OCI-LY3 (cell line): ENCODE data around the gene UNC50.
"Not testable (repeated sequence)": the region's sequence is repeated elsewhere in the genome, so short reads cannot be mapped to it uniquely, and the experiment has no call there.

ENCODE experiments used
- H2AFZ ChIP-seq: fragments of 200-600, 300-600 bp; shearing (Covaris generic); 2 replicates; pipeline ENCODE4 v1.6.0; 2014; ENCODE audit warnings: antibody characterized with exemption, low read depth, low read length
- H3K27ac ChIP-seq: fragments of 200-600, 300-600 bp; sonication (generic); 2 replicates; pipeline ENCODE4 v1.5.1; 2014; ENCODE audit warnings: mild to moderate bottlenecking, low read length, moderate library complexity, mixed read lengths
- H3K27me3 ChIP-seq: fragments of 200-600, 300-600 bp; sonication (generic); 2 replicates; pipeline ENCODE4 v1.6.1; 2014; ENCODE audit warnings: low read depth, low read length, mixed read lengths
- H3K36me3 ChIP-seq: fragments of 200-600, 300-600 bp; sonication (generic); replicated peaks from 2 replicates; pipeline ENCODE3; 2014; ENCODE audit warnings: low read depth, low read length, mixed read lengths
- H3K4me1 ChIP-seq: fragments of 300-600, 200-600 bp; sonication (generic); 2 replicates; pipeline ENCODE4 v1.6.1; 2014; ENCODE audit warnings: low read length, mixed read lengths
- H3K4me2 ChIP-seq: fragments of 200-600, 300-600 bp; sonication (generic); 2 replicates; pipeline ENCODE4 v1.6.1; 2014; ENCODE audit warnings: low read length, mixed read lengths
- H3K4me3 ChIP-seq: fragments of 300-600, 200-600 bp; sonication (generic); 2 replicates; pipeline ENCODE4 v1.5.1; 2014; ENCODE audit warnings: antibody characterized with exemption, mild to moderate bottlenecking, low read length, moderate library complexity
- H3K79me2 ChIP-seq: fragments of 300-600, 200-600 bp; shearing (Covaris generic); 2 replicates; pipeline ENCODE4 v1.6.1; 2014; ENCODE audit warnings: mild to moderate bottlenecking, low read length, mixed read lengths
- H3K9ac ChIP-seq: fragments of 300-600, 200-600 bp; shearing (Covaris generic); 2 replicates; pipeline ENCODE4 v1.6.0; 2014; ENCODE audit warnings: mild to moderate bottlenecking, low read length, moderate library complexity
- H3K9me3 ChIP-seq: fragments of 200-600, 300-600 bp; shearing (Covaris generic); 2 replicates; pipeline ENCODE4 v1.6.1; 2014; ENCODE audit warnings: low read length, mixed read lengths; ENCODE audit not compliant: insufficient read depth
- H4K20me1 ChIP-seq: fragments of 200-600, 300-600 bp; sonication (generic); 2 replicates; pipeline ENCODE4 v1.6.1; 2016; ENCODE audit warnings: low read length, mixed read lengths; ENCODE audit not compliant: insufficient read depth
- EZH2phosphoT487 ChIP-seq: fragments of 200-600 bp; shearing (Covaris generic); IDR thresholded peaks from 2 replicates; pipeline ENCODE4 v1.6.1; 2018; ENCODE audit warnings: antibody characterized with exemption, mixed run types, low read depth
- TF ChIP-seq, protein P1 (sequence below): fragments of 200-600, 300-600 bp; sonication (generic); IDR thresholded peaks from 2 replicates; pipeline ENCODE4 v1.5.1; 2014; ENCODE audit warnings: antibody characterized with exemption, low read length, low read depth

The UNC50 gene

DNA sequence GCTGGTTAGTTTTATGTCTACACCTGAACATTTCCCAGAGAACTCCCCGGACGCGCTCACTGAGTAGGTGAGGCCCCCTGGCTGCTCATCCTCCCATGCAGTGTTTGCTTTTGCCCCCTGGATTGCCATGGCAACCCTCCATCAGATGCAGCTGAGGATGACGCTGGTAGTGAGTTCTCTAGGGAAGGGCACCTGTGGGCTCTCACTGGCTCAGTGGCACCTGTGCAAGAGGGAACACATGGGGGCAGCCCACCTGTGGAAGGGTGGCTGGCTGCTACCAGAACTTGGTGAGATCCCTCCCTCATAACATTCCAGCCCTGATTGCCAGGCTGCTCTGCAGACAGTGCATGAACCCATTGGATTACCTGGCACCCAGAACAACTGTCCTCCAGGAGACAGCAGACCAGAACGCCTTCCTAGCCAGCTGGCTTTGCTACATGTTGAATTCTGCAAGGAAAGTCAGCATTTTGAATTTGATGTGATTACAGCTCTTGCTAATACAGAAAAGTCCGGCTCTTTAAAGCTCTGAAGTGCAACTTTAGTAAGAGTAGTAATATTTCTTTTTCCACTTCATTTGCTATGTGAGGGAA, 21.7 kb upstream of the UNC50 start:
- Histone ChIP-seq H3K4me3 (no peak overlapping the region), H3K4me2 (no peak overlapping the region), H3K27ac (no peak overlapping the region), H3K9ac (no peak overlapping the region), H2AFZ (no peak overlapping the region), H3K79me2 (no peaks in the 10 kb centered on the region), H3K4me1 (no peaks in the 10 kb centered on the region), H3K27me3 (no peaks in the 10 kb centered on the region), H3K9me3 (no peaks in the 10 kb centered on the region), H3K36me3 (no peaks in the 10 kb centered on the region), H4K20me1 (no peaks in the 10 kb centered on the region)
- TF ChIP-seq, protein P1, sequence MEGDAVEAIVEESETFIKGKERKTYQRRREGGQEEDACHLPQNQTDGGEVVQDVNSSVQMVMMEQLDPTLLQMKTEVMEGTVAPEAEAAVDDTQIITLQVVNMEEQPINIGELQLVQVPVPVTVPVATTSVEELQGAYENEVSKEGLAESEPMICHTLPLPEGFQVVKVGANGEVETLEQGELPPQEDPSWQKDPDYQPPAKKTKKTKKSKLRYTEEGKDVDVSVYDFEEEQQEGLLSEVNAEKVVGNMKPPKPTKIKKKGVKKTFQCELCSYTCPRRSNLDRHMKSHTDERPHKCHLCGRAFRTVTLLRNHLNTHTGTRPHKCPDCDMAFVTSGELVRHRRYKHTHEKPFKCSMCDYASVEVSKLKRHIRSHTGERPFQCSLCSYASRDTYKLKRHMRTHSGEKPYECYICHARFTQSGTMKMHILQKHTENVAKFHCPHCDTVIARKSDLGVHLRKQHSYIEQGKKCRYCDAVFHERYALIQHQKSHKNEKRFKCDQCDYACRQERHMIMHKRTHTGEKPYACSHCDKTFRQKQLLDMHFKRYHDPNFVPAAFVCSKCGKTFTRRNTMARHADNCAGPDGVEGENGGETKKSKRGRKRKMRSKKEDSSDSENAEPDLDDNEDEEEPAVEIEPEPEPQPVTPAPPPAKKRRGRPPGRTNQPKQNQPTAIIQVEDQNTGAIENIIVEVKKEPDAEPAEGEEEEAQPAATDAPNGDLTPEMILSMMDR: no peak
- no peak for TF ChIP-seq EZH2phosphoT487

DNA sequence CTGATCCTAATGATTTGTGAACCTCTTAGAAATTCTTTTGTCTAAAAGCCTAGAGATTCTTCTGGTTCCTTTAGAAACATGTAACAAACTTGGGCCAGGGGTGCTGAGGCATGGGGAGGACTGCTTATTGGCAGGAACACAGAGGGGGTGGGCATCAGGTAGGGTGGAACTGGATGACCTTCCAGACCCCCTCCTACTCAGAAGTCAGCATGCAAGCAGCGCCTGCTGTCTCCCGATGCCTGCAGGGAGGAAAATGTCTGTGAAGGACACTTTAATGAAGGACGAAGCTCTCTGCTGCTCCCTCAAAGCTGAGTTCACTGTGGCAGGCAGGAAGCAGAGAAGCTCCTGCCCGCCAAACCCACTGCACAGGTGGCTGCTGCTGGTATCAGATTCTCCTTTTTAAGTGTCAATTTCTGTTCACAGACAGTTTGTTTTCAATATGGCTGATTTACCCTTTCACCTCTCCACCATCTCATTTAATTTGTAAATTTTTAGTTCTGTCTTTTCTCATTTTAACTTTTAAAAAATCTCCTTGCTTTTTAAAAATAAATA, 19.4 kb upstream of the UNC50 start:
- Histone ChIP-seq H3K4me1 (no peaks in the 10 kb centered on the region), H2AFZ (no peak overlapping the region), H3K9ac (no peak overlapping the region), H3K4me2 (no peak overlapping the region), H3K36me3 (peaks cover 6% of the 10 kb centered on the region), H3K4me3 (no peak overlapping the region), H4K20me1 (no peaks in the 10 kb centered on the region), H3K27me3 (no peaks in the 10 kb centered on the region), H3K79me2 (no peaks in the 10 kb centered on the region), H3K9me3 (no peaks in the 10 kb centered on the region), H3K27ac (no peak overlapping the region)
- TF ChIP-seq, protein P1: no peak
- no peak for TF ChIP-seq EZH2phosphoT487

DNA sequence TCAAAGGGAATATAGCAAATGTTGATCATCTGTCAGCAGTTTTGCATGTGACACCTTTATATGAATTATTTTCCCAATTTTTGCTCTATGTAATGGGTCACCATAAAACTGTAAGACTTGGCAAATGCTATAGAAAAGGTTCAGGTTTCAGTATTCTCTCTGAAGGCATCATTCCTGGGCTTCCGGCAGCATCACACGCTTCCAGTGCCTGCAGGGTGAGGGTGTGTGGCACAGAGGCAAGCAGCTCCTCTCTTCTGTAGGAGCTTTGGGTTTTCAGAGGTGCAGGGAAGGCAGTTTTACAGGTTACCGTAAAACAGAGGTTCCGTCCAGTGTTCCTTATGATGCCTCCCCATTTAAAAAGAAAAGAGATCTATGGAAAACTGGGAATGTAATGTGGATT, 18.9 kb upstream of the UNC50 start:
- Histone ChIP-seq H4K20me1 (no peaks in the 10 kb centered on the region), H2AFZ (no peak overlapping the region), H3K27ac (no peak overlapping the region), H3K4me1 (no peaks in the 10 kb centered on the region), H3K36me3 (peaks cover 9% of the 10 kb centered on the region), H3K9ac (no peak overlapping the region), H3K4me2 (no peak overlapping the region), H3K9me3 (no peaks in the 10 kb centered on the region), H3K79me2 (no peaks in the 10 kb centered on the region), H3K27me3 (no peaks in the 10 kb centered on the region), H3K4me3 (no peak overlapping the region)
- TF ChIP-seq, protein P1: no peak
- TF ChIP-seq EZH2phosphoT487: no peak

DNA sequence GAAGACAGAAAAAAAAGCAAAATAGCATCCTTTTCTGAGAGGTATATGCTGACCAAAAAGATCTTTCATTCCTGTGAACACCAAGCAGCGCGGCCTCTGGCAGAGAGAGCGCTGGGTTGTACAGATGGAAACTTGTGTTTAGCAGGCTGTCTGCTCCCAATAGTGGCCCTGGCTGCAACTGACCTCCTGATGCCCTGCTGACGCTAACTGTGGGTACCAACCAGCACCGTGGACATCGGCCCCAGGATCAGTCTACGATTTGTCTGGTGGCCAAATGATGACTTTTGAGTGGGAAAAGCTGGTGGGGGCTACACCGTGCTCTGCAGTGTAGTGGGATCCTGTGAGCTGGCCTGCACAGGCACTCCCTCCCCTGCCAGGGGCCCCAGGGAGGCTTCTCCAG, 15.8 kb upstream of the UNC50 start:
- H3K4me3 ChIP-seq: no peak overlapping the region
- no peaks in the 10 kb centered on the region for H3K9me3 ChIP-seq
- H2AFZ ChIP-seq: no peak overlapping the region
- H4K20me1 ChIP-seq: no peaks in the 10 kb centered on the region
- H3K27ac ChIP-seq: no peak overlapping the region
- peaks cover 14% of the 10 kb centered on the region for H3K36me3 ChIP-seq
- no peaks in the 10 kb centered on the region for H3K27me3 ChIP-seq
- H3K4me1 ChIP-seq: no peaks in the 10 kb centered on the region
- H3K79me2 ChIP-seq: no peaks in the 10 kb centered on the region
- TF ChIP-seq, protein P1: no peak
- no peak for TF ChIP-seq EZH2phosphoT487
- H3K4me2 ChIP-seq: no peak overlapping the region
- H3K9ac ChIP-seq: no peak overlapping the region

DNA sequence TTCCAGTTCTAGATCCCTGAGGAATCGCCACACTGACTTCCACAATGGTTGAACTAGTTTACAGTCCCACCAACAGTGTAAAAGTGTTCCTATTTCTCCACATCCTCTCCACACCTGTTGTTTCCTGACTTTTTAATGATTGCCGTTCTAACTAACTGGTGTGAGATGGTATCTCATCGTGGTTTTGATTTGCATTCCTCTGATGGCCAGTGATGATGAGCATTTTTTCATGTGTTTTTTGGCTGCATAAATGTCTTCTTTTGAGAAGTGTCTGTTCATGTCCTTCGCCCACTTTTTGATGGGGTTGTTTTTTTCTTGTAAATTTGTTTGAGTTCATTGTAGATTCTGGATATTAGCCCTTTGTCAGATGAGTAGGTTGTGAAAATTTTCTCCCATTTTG, 13.7 kb upstream of the UNC50 start:
- H3K4me3 ChIP-seq, H2AFZ ChIP-seq, H3K9me3 ChIP-seq, H3K4me1 ChIP-seq, H3K9ac ChIP-seq, H4K20me1 ChIP-seq, H3K79me2 ChIP-seq, H3K27me3 ChIP-seq, H3K4me2 ChIP-seq, H3K27ac ChIP-seq: not testable (repeated sequence)
- peaks cover 15% of the 10 kb centered on the region for H3K36me3 ChIP-seq
